Activated T-cell treated with anti-CD3 and anti-CD28 coated beads for 48 hours (primary cell): ENCODE results near the gene ITGBL1.

ENCODE experiments used
- DNase-seq: peaks from one replicate; pipeline ENCODE4 v3.0.0-alpha.2; 2020; ENCODE audit warnings: low read depth

The ITGBL1 gene

GRCh38 chr13:101752432-101752831, 300.0 kb downstream of the ITGBL1 start:
- no peak for DNase-seq

GRCh38 chr13:101755228-101755887, 302.9 kb downstream of the ITGBL1 start:
- no peak for DNase-seq

GRCh38 chr13:101757446-101758039, 305.1 kb downstream of the ITGBL1 start:
- no peak for DNase-seq

GRCh38 chr13:101763191-101763590, 310.7 kb downstream of the ITGBL1 start:
- DNase-seq = no peak
